H4 (cell line): ENCODE measurements around the gene GRID2. TPM values are rescaled to one million over a fixed set of nuclear protein-coding genes. Genes with fewer than 3 reads are reported as not detected.

ENCODE experiments used
- DNase-seq: peaks from one replicate; pipeline ENCODE4 v3.0.0-alpha.2; 2015; ENCODE audit warnings: low spot score
- total RNA-seq: library from RNA; depleted of rRNA; stranded (reverse); fragments of >200 nt; shearing (Covaris generic); gene quantifications from 2 replicates; pipeline ENCODE4 v1.2.3, GENCODE V29; 2014

The GRID2 gene
- total RNA-seq, 1 experiment from 2014 or later: 0.72 TPM

DNA sequence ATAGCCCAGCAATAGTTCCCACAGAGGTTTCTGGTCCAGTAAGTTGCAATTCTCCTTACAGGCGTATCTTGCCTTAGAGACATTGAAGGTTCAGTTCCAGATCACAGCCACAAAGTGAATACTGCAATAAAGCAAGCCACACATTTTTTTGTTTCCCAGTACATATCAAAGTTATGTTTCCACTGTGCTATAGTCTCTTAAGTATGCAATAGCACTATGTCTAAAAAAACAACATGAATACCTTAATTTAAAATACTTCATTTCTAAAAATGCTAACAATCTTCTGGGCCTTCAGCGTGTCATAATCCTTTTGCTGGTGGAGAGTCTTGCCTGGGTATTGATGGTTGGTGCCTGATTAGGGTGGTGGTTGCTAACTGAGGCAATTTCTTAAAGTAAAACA, 659.1 kb downstream of the GRID2 start:
- DNase-seq: no peak

DNA sequence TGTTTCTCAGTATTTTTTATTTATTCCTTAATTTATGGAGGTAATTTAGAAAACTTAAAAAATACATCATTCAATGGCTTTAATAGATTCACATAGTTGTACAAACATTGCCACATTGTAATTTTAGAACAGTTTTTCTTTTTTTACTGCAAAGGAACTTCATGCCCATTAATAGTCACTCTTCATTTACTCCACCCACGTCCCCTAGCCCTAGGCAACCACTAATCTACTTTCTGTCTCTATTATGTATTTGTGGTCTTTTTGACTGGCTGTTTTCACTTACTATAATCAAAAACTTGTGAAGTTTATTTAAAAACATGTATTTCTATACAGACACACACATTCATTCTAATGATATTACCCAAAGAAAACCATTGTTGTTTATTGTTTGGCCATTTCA, 664.8 kb downstream of the GRID2 start:
- peak; percentile 16 for DNase-seq

DNA sequence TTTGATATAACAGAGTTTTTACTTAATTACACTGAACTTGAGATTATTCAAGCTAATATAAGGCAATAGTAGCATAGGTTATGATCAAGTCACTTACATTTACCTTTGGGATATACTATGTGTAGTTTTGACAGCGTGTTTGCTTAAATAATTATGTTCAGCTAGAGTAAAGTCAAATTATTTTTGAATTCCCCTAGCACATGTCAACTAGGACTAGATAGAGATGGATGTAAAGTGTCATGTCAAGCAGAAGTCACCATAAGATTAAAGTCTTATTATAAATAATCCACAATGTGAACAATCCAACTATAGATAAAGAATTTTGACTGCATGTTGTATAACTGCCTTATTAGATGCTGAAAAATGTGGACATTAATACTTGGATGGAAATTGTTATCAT, 665.2 kb downstream of the GRID2 start:
- no peak for DNase-seq

DNA sequence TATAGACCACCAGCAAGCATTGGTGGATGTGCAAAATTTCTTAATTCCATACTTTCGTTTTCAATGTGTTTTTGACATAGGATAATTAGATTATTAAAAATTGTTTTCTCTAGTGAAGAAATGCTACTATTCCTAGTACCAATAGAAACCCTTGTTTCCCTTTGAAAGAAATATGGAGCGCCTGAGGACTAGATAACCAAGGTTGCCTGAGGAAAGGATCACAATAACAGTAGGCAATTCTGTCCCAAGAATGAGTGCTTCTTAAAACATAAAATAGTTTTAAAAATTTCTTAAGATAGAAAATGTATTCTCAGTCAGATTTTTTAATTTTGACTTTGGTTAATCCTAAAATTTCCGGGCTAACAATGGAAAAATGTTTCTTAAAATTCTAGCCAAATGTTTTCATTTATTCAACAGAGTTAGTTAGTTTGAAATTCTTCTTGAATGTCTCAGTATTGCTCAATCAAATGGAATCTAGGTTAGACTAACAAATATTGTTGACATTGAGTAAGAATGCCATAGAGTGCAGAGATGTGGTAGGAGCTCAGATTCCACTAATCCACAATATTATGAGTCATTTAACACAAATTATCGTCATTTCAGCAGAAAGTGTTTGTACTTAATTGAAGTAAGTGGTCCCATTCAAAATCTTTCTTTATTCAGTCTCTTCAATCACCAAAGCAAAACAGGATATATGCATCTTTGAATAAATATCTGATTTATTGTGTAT, 666.0 kb downstream of the GRID2 start:
- peak; percentile 94 for DNase-seq

DNA sequence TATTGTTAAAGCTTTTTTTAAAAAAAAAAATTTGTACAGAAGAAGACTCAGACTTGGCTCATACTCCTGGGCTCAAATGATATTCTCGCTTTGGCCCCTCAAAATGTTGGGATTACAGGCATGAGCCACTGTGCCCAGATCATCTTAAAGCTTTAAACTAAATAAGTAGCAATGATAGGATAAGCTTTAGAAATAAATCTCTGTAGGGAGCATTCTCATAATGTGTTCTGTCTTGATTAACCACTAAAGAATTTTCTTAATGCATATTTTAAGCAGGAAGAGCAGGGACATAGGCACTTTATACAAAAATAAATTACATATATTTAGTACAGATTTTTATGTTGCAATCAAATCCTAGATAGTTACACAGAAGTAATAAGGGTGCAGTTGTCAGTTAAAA, 667.2 kb downstream of the GRID2 start:
- DNase-seq: no peak

DNA sequence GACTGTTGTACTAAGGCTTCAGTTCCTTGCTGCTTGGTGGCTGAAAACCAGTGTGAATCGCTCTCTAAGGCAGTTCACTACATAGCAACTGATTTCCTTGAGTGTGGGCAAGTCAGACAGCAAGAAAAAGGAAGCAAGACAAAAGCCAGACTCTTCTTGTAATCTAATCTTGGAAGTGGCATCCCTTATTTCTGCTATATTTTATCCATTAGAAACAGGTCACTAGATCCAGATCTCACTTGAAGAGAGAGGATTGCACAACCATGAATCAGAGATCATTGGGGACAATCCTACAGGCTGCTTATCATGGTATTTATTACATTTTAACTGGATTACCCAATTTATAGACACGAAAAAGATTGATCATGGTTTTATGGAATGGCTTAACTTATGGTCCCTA, 684.5 kb downstream of the GRID2 start:
- DNase-seq: no peak

DNA sequence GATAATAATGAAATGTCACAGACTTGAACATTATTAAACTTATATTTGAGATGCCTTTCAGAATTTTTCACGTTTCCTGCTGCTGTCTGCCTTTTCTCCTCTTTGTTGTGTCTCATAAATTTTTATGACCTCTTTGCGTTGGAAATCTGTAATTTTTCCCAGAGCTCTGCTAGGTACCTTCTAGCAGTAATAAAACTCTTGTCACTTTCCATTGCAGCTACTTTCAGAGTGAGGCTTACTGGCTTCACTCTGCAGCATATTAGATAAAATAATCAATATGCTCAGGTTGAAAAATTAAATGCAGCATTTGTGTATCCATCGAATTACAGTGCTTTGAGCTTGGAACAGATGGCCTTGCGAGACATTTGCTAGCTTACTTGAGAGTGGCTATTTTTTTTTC, 689.0 kb downstream of the GRID2 start:
- no peak for DNase-seq

DNA sequence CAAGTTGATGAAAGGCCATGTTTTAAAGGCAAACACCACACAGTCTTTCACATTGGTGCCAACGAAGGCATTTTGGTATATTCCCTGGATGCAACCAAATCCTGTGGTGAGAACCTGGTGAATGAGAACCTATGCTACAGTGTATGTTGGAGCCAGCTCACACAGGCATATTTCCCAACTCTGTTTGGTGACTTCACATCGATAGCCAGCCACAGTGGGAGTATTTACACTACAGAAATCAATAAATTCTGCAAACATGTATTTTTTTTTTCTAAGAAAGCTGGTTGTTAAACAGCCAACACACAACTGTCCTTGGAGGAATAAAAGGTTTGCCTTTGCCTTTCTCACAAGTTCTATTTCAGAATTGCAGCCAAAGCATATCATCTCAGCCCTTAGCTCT, 691.0 kb downstream of the GRID2 start:
- no peak for DNase-seq

DNA sequence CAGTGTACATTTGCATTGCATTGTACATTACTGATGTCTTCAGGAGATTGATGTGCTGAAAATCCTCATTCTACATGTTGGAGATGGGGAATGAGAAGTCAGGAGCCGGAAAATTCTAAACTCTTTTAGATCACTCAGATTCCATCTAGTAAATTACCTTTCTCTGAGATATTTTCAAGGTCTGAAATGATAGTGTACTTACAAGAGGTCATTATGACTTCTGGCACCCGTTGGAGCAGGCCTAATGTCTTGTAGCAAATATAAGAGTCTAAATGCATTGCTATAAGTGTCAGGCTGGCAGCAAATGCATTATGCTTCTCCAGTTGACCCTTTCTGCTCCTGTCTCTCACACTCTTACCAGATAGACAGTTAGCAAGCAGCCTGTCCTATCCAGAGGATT, 692.8 kb downstream of the GRID2 start:
- no peak for DNase-seq

DNA sequence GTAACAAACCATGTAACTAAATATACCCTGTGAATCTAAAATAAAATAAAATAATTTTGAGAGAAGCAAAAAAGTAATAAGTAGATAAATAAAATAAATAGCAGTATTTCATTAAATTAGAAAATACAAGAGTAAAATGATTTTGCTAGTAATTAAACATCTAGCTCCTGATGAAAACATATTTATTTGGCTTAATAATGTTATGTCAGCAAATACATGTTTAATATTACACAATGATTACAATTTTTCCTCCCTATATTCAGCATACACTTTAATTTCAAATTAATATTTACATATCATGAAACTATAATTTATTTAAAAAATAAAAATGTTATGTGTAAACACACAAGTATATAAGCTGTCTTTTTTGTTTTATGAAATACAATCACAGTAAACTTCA, 697.1 kb downstream of the GRID2 start:
- no peak for DNase-seq

DNA sequence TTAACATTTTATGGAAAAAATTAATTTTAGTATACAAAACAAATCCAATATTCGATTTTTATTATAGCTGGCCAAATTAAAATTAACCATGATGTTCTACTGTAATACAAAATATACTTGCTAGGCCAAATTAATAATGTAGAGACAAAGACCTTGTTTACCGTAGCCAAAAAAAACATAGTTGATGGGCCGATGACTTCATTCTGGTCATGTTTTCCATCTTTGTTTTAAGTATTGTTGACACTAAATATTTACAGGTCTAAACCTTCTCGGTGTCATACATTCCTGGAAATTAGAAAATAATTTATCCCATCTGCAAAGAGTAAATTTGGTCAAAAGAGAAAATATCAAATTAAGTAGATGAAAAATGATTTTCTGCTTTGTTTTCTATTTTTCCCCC, 698.5 kb downstream of the GRID2 start:
- no peak for DNase-seq

DNA sequence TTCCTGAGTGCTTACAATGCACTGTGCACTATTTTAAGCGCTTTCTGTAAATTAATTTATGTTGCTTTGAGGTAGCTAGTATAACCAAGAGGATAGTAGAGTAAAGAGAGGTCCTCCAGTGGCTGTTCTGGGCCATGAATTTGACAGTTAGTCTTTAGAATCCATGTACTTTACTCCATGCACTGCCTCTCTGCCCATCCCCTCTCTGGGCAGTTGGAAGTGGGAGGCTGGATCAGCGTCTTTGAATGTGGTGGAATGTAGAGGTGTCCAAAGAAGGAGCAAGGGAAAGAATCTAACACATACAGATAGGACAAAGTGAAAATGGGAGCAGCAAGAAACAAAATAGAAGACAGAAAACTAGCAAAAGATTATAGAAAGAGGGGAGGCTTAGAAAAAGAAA, 712.6 kb downstream of the GRID2 start:
- DNase-seq: no peak

DNA sequence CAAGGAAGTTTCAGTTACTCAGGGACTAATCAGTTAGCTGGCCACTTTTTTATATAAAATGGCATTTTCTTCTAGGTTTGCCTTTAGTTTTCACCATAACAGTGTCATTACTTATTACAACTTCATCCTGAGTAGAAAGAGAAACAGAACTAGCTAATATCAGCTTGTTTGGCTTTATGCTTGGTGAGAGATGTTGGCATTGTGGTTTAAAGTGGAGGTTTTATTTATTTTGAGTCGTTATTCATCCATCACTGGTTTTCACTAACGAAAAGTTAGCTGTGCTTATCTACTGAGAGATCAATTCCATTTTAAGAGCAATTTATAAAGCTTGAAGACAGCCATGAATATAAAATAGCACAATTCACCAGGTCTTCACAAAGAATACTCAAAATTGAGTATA, 714.5 kb downstream of the GRID2 start:
- DNase-seq: peak; percentile 9

DNA sequence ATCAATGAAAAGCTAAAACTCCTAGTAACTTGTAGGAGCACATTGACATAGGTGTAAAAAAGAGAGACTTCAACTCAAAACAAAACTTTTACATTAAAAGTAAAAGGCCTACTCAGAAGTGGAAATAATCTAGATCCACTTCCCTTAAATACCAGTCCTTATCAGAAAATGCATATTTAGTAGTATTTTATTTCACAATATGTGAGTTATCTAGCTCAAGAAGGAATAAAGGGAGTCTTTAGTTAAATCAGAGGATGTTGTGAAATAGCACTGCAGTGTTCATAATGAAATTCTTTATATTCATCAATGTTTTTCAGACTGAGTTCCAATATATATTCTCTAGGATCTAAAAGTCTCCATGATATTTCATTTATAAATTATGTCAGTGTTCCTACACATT, 715.0 kb downstream of the GRID2 start:
- DNase-seq: no peak

DNA sequence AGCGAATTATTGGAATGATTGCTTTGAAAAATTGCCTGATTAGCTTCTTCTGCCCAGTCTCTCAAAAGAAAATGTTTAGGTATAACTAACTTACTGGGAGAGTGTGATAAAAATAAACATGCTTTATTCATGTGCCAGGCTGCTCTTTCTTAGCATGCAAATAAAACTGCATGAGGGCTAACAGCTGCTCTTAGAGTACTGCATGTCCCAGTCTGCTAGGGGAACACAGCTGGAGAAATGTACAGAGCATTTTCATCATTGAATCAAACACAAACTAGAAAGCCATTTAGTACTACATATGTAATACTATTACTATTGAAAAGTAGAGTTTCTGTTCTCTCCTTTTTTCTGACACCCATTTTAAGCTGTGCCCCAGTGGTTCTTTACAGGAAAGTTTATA, 726.0 kb downstream of the GRID2 start:
- no peak for DNase-seq

DNA sequence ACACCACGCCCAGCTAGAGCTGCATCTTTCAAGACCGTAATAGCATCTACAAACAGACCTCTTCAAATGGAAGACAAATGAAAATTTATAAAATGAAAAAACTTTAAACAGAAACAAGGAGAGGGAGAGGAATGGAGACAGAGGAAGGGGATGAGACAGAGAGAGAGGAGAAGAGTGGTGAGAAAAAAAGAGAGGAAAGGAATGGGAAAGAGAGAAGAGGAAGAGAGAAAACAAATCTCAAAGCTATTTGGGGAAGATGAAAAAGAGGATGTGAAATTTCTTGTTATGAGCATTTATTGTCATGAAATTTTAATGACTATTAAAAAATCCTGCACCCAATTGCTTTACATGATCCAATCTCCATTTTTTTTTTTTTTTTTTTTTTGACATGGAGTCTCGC, 726.9 kb downstream of the GRID2 start:
- no peak for DNase-seq

DNA sequence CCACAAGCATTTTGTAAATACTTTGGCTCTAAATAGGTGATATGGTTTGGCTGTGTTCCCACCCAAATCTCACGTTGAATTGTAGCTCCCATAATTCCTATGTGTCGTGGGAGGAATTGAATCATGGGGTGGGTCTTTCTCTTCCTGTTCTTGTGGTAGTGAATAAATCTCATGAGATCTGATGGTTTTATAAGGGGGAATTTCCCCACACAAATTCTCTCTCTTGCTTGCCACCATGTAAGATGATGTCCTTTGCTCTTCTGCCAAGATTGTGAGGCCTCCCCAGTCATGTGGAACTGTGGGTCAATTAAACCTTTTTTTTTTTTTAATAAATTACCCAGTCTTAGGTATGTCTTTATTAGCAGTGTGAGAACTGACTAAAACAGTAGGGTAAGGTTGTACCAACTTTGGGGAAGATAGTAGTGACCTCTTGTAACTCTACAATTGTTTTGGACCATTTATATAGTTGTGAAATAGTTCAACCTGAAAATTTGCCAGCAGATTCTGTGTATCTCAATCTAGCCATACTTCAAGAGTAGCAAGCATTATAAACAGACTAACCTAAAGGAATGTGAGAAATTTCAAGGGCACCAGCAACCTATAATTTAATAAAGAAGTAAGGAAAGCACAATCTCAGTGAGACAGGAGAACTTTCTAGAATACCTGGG, 727.8 kb downstream of the GRID2 start:
- no peak for DNase-seq

DNA sequence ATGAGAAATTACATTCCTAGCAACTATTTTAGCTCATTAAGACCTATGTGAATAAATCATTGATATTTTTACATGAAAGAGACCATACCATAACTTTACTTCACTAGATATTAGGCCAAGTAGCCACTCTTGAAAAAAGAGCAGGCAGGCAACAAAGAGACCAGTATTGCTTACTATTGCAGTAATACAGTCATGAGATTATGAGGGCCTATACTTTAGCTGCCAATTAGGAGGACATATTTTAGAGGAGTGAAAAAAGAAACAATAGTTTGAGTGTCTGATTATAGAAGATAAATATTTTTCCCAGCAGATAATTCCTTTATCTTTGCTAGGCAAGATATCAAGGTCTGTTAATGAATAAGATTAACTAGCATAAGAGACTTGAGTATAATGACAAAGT, 739.0 kb downstream of the GRID2 start:
- DNase-seq: no peak

DNA sequence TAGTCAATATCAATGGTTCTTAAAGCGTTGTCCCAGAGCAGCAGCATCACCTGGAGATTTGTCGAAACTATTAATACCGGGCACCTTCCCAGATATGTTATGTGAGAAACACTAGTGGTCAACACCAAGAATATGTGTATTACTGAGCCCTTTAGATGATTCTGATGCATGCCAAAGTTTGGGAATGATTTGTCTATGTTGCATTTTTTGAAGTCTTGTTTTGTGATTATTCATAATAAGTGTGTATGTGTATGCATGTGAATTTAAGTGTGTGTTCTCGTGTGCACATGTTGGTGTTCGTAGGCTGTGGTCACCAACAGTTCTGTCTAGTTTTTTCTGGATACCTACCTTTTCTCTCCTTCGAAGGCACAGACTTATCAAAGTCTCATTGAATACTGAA, 749.4 kb downstream of the GRID2 start:
- no peak for DNase-seq

DNA sequence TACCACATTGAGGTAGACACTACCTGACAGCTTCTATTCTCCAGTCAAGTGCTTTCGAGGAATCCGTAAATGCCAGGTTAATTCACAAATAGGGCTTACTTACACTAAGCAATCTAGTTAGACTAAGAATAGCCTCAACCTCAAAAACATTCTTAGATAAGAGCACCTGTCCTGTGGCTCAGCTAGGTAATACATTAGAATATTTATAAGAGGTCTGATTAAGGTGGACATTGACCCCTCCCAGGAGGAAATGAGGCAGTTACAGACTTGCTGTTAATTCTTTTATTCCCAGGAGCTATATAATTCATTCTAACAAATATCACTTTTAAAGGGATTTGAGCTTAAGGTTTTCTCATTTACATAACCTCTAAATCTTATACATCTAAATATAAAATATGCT, 758.1 kb downstream of the GRID2 start:
- DNase-seq: no peak

DNA sequence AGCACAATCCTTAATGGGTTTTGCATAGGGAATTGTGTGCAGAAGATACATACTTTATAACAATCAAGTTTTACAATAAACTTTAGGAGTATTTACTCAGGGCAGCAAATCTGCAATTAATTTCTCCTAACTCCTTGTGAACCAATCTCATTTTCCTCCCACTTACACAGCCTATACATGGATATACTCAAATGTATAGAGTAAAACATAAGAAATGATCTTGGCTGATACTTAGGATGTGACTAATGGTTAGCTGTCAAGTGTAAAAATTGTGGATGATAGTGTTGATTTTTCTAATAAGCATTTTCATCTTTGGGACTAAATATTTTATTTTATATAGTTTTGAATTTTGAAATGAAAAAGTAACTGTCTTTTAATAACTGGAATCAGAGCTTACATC, 759.6 kb downstream of the GRID2 start:
- no peak for DNase-seq

DNA sequence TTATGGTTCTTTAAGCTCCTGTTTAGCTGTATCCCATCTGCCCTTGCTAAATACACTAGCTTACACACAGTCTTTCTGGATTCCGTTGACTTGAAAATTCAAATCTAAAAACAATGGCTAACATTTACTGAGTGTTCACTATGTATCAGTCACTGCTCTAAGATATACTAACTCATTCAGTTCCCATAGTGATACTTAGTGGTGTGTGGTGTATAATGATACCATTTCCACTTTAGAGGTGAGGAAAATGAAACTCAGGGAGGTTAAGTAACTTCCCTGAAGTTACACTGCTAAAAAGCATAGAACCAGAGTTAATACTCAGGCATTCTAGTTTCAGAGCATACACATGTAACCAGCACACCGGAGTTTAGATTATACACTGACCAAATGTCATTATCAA, 762.0 kb downstream of the GRID2 start:
- no peak for DNase-seq

DNA sequence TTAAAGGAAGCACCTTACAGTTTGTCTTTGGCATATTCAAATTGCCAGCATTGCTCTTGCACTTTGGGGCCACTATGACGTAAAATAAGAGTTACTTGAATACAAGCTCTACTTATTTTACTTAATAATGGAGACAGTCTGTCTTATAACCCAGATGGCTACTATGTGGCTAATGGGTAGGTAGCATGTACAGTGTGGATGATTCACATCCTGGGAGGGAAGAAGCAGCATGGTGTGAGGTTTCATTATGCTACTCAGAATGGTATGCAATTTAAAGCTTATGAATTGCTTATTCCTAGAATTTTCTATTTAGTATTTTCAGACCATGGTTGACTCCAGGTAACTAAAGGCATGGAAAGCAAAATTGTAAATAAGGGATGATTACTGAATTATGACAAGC, 763.0 kb downstream of the GRID2 start:
- no peak for DNase-seq

DNA sequence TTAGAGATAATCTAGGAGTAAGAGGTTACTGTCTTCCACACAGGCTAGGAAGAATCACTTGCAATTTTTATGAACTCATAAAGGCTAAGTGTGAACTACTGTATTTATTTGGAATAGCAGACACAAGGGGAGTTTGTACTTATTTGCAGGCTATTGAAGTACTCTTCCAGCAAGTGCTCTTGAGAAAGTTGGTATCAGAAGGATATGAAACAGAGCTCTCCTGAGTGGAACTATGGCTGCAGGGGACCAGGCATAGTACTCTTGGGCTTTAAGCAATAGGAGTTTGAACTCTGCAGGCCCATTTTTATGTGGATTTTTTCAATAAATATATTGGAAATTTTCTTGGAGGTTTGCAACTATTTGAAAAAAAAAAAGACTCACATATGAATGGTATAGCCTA, 768.5 kb downstream of the GRID2 start:
- DNase-seq: no peak
